Neural crest cell (in vitro differentiated cells): Measurements from ENCODE around the gene DCX. TPM values are rescaled to one million over a fixed set of nuclear protein-coding genes. Genes with fewer than 3 reads are reported as not detected.

ENCODE experiments used
- DNase-seq: peaks from one replicate; pipeline ENCODE4 v3.0.0; 2021; ENCODE audit warnings: low read depth, mixed read lengths, low spot score
- H3K27ac Mint-ChIP-seq: one replicate; pipeline ENCODE4 v1.8.0; 2021; ENCODE audit warnings: mild to moderate bottlenecking, mixed read lengths; ENCODE audit not compliant: unreplicated experiment
- H3K27me3 Mint-ChIP-seq: 2 replicates; pipeline ENCODE4 v1.8.0; 2021; ENCODE audit warnings: low read depth, mild to moderate bottlenecking, mixed read lengths
- H3K36me3 Mint-ChIP-seq: 2 replicates; pipeline ENCODE4 v1.8.0; 2021; ENCODE audit warnings: low read depth, mild to moderate bottlenecking, mixed read lengths
- H3K4me1 Mint-ChIP-seq: 2 replicates; pipeline ENCODE4 v1.8.0; 2021; ENCODE audit warnings: mixed read lengths
- H3K4me3 Mint-ChIP-seq: one replicate; pipeline ENCODE4 v1.8.0; 2021; ENCODE audit warnings: mild to moderate bottlenecking, mixed read lengths
- H3K9me3 Mint-ChIP-seq: 2 replicates; pipeline ENCODE4 v1.8.0; 2021; ENCODE audit warnings: mixed read lengths
- total RNA-seq: library from RNA; stranded (reverse); gene quantifications from 2 replicates; pipeline ENCODE4 v1.2.1, GENCODE V29; 2021
- TF ChIP-seq, protein P1 (sequence below): fragments of 200-600 bp; sonication (generic); conservative IDR thresholded peaks from 2 replicates; pipeline ENCODE4 v1.5.0; 2021; ENCODE audit warnings: antibody characterized with exemption, mild to moderate bottlenecking

DCX gene
- total RNA-seq, 1 donor from 2014 or later: 80.8 TPM

DNA sequence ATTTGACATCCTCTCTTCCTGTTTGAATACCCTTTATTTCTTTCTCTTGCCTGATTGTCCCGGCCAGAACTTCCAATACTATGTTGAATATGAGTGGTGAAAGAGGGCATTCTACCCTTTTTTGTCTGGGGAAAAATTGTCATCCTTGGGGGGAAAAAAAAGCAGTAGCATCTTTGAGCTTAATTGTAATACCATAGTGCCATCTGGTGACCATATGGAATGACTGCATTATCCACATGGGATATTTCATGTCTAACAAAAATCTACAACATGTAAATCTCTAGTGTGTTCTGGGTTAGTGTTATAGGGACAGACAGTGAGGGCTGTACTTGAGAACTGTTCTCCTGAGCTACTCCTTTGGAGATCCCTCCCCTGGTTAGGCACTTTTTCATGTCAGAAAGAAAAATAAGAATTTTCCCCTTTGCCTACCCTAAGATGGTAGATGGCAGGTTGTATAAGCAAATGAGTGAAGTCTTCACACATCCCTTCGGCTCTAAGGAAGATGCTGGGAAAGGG, 167.7 kb downstream of the DCX start:
- TF ChIP-seq, protein P1, sequence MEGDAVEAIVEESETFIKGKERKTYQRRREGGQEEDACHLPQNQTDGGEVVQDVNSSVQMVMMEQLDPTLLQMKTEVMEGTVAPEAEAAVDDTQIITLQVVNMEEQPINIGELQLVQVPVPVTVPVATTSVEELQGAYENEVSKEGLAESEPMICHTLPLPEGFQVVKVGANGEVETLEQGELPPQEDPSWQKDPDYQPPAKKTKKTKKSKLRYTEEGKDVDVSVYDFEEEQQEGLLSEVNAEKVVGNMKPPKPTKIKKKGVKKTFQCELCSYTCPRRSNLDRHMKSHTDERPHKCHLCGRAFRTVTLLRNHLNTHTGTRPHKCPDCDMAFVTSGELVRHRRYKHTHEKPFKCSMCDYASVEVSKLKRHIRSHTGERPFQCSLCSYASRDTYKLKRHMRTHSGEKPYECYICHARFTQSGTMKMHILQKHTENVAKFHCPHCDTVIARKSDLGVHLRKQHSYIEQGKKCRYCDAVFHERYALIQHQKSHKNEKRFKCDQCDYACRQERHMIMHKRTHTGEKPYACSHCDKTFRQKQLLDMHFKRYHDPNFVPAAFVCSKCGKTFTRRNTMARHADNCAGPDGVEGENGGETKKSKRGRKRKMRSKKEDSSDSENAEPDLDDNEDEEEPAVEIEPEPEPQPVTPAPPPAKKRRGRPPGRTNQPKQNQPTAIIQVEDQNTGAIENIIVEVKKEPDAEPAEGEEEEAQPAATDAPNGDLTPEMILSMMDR: peak; percentile 84
- no peak overlapping the region for H3K27ac Mint-ChIP-seq
- H3K36me3 Mint-ChIP-seq: no peaks in the 10 kb centered on the region
- DNase-seq: no peak
- no peak overlapping the region for H3K4me3 Mint-ChIP-seq
- H3K27me3 Mint-ChIP-seq: no peaks in the 10 kb centered on the region
- H3K9me3 Mint-ChIP-seq: no peaks in the 10 kb centered on the region
- H3K4me1 Mint-ChIP-seq: peaks cover 3% of the 10 kb centered on the region

Other genes with a start within 250 kb of the DCX start
- gene CAPN6, start 141.7 kb downstream of the DCX start, total RNA-seq: 0.75 and 0.82 TPM in 2 replicates
- 0.11 TPM in 1 of 2 replicates, not detected in the other for gene SERTM2, start 99.5 kb upstream of the DCX start, total RNA-seq